Activated naive CD4-positive, alpha-beta T cell treated with Interleukin-2 at 50 U/mL for 16 hours (primary cell): ENCODE measurements around the gene CHCHD6.

Experiments
- DNase-seq: peaks from one replicate; pipeline ENCODE4 v3.0.0-alpha.2; 2020

The CHCHD6 gene

DNA sequence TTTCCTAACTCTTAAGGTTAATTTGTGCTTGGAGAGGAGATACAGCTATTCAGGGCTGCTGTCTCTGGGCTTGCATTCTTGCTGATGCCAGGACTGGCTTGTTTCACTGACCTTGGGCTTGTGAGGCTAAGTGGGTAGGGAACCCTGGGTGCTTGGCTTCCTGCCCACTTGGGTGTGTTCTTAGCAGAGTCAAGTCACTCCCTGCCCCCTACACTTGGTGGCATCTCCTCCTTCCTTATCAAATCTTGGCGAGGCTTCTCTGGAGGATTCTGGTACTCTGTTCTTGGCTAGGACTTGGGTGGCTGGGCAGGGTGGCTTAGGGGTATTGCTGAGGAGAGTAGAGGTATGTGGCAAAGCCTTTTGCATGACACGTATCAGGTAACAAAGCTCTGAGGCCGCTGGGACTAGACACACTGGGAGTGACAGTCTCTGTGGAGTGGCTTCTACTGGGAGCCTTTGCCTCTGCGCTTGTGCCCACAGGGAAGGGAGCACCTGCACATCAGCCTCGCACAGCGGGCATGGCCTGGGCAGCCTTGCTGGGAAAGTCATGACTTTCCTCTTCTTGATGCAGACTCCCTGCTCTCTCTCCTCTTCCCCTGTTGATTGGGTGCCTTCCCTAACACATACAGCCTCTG, 41.8 kb downstream of the CHCHD6 start:
- DNase-seq: no peak

GRCh38 chr3:126746395-126747177, 42.5 kb downstream of the CHCHD6 start:
- no peak for DNase-seq

- no peak for DNase-seq
Observed at GRCh38 chr3:126747768-126748167, 43.7 kb downstream of the CHCHD6 start.

- no peak for DNase-seq
Observed at GRCh38 chr3:126748701-126749546, 44.9 kb downstream of the CHCHD6 start.

DNA sequence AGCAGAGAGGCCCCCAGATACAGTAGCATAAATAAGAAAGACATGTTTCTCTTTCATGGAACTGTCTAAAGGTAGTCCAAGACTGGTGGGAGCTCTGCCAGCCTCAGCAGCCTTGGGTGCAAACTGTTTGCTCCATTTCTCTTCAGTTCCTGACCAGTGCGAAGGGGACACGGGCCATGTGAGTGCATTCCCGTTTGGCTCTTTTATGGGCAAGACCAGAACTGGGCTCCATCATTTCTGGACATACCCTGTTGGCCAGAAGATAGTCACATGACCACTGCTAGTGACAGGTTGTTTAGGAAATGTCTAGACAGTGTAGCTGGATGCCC, 45.5 kb downstream of the CHCHD6 start:
- no peak for DNase-seq

DNA sequence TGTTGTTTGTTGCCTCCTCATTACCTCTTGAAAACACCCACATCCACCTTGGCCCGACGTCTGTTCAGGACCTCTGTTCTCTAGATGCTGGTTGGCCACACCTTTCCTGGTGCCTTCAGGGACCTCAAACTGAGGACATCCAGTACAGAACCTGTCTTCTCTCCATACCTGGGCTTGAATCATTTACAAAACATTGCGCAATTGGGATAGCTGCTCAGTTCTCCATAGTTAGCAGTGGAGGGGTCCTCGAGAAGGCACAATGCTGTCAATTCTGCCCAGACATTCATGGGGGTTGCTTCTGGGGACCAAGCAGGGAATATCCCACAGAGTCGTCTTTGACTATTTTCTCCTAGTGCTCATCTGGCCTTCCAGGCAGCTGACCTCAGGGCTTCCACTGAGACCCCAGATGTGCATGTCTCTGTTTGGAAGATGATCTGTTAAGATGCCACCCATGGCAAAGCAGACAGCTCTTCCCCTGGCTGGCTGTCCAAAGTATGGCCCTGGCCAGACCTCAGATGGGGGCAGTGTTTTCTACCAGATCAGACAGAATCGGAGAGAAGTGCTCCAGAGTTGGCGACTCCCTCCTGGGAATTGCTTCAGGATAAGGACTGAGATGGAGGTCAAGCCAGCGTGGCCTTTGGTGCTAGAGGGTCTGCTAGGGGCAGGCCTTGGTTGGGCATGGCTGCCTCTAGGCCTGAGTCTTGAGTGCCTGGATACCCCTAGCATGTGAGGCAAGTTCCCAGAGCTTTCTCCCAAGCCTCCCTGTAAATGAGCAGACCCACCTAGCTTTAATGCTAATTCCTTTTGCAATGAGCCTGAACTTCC, 46.1 kb downstream of the CHCHD6 start:
- no peak for DNase-seq

GRCh38 chr3:126750756-126751121, 46.7 kb downstream of the CHCHD6 start:
- DNase-seq: no peak

GRCh38 chr3:126751611-126752302, 47.7 kb downstream of the CHCHD6 start:
- DNase-seq: no peak

GRCh38 chr3:126752303-126753190, 48.5 kb downstream of the CHCHD6 start:
- DNase-seq: peak; percentile 38

GRCh38 chr3:126753191-126754160, 49.4 kb downstream of the CHCHD6 start:
- no peak for DNase-seq

DNA sequence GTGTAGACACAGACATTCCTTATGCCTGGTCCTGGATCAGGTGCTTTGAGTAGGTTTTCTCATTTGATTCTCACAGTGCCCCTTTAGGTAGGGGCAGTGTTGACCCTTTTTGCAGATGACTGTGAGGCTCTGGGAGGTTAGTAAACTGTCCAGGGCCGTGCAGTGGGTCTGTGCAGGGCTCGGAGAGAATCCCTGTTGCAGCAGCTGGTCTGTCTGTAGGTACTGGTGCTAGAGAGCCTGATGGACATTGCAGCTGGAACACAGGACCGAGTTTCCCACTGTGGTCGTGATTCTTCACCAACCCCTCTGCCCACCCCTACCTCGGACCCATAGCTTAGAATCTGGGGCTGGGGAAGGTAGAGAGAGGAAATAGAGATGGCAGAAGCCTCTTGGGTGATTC, 51.8 kb downstream of the CHCHD6 start:
- DNase-seq: no peak

- no peak for DNase-seq
Observed at GRCh38 chr3:126758026-126758425, 54.0 kb downstream of the CHCHD6 start.

DNA sequence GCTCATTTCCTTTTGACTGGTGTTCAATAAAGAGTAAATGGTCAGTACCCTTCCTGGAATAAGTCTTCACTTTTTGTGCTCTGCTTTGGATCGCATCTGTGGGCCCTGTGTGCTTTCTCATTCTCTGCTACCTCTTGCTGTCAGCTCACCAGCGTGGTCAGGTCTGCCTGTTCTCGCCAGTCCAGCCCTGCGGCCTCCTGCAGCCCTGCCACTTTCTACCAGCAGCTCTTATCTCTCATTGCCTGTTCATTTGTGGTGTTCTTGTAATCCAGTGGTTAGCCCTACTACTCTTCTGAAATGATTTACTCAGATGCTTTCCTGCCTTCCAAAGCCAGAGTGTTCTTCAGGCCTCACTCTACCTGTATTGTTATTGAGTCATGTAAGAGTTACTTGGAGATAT, 54.8 kb downstream of the CHCHD6 start:
- no peak for DNase-seq

DNA sequence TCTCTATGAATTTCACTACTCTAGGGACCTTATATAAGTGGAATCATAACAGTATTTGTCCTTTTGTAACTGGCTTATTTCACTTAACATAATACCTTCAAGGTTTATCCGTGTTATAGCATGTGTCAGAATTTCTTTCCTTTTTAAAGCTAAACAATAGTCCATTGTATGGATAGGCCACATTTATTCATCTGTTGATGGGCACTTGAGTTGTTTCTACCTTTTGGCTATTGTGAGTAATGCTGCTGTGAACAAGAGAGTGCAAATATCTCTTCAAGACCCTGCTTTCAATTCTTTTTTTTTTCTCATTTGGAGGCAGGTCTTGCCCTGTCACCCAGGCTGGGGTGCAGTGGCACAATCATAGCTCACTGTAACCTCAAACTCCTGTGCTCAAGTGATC, 56.5 kb downstream of the CHCHD6 start:
- no peak for DNase-seq

DNA sequence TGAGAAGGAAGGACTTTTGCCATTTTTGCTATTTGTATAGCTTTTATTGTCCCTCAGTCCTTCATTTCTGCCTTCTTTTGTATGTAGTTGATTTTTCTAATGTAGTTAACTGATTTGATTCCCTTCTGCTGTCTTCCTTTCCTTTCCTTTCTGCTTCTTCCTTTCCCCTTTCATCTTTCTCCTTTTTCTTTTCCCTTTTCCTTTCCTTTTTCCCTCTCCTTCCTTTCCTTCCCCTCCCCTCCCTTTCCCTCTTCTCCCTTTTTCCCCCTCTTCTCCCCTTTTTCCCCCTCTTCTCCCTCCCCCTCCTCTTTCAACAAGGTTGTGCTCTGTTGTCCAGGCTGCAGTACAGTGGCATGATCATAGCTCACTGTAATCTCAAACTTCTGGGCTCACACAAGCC, 59.0 kb downstream of the CHCHD6 start:
- no peak for DNase-seq

GRCh38 chr3:126765187-126766069, 61.4 kb downstream of the CHCHD6 start:
- no peak for DNase-seq

DNA sequence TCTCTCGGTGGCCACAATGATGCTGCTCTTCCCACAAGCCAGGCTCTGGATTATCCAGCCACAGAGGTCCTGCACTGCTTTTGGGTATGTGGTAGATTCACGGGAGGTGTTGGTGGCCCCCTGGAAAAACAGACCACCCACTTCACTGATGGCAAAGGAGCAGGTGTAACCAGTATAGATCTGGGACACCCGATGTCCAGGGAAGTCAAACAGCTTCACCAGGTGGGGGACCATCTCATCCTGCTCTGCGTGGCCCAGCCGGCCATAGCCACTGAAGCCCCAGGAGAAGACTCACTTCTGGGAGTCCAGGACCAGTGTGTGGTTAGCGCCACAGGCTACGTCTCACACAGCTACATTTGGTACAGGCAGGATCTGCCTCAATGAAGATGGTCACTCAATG, 62.6 kb downstream of the CHCHD6 start:
- no peak for DNase-seq

DNA sequence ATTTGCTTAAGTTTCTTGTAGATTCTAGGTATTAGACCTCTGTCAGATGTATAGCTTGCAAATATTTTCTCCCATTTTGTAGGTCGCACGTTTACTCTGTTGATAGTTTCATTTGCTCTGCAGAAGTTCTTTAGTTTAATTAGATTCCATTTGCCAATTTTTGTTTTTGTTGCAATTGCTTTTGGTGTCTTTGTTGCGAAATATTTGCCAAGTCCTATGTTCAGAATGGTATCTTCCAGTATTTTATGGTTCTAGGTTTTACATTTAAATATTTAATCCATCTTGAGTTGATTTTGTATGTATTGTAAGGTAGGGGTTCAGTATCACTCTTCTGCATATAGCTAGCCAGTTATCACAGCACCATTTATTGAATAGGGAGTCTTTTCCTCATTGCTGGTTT, 64.9 kb downstream of the CHCHD6 start:
- DNase-seq: no peak

- no peak for DNase-seq
Observed at GRCh38 chr3:126770096-126770495, 66.1 kb downstream of the CHCHD6 start.
